Activated CD4-positive, alpha-beta T cell treated with anti-CD3 and anti-CD28 coated beads for 1 hour (primary cell): Measurements from ENCODE around the gene OR5K3.
"Not testable (repeated sequence)": the region's sequence is repeated elsewhere in the genome, so short reads cannot be mapped to it uniquely, and the experiment has no call there.

Experiments
- DNase-seq: peaks from one replicate; pipeline ENCODE4 v3.0.0-alpha.2; 2020

OR5K3 gene

GRCh38 chr3:98390366-98390765 is at the start of gene OR5K3:
Gene OR5K3, plus strand, starts transcription at chr3:98390666. Its CDS starts 0 bp downstream, at chr3:98390666.
- DNase-seq: no peak

DNA sequence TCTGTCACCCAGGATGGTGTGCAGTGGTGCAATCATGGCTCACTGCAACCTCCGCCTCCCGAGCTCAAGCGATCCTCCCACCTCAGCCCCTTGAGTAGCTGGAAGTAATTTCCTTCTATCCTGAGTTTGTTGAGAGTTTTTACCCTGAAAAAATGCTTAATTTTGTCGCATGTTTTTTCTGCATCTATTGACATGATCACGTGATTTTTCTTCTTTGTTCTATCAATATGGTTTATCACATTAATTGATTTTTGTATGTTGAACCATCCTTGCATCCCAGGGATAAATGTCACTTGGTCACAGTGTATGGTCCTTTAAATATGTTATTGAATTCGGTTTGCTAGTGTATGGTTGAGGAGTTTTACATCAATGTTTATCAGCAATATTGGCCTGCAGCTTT is 48.7 kb upstream of the OR5K3 start:
- no peak for DNase-seq

DNA sequence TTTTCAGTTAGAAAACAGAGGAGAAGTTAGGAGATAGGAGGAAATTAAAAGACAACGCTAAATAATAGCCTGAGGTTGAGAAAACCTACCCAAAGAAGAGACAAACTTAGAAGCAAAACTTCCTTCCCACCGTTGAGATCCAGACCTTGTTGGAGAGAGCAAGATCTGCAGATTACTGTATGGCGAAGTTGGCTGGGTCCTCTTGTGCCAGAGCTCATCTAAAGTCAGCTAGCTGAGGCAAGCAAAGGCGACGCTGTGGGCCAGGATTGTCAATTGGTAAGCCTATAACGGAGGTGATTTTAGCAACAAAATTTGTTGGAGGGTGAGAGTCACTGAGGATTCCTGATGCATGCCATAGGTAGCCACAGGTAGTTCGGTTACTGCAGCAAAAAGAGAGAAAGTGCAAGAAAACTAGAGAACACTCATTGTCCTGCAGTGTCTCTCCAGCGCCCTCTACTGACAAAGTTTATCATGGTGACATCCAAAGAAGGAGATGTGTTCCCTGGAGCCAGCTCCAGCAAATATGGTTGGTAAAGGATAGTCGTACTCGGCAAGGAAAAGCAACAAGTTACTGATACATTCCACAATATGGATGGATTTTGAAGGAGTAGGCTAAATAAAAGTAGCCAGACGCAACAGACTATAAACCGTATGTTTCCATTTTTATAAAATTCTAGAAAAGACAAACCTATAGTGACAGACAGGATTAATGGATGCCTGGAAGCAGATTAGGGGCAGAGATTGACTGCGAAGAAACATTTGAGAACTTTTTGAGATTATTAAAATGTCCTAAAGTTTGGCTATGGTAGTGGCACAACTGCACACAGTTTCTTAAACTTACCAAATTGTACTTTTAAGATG is 46.6 kb upstream of the OR5K3 start:
- DNase-seq: no peak

DNA sequence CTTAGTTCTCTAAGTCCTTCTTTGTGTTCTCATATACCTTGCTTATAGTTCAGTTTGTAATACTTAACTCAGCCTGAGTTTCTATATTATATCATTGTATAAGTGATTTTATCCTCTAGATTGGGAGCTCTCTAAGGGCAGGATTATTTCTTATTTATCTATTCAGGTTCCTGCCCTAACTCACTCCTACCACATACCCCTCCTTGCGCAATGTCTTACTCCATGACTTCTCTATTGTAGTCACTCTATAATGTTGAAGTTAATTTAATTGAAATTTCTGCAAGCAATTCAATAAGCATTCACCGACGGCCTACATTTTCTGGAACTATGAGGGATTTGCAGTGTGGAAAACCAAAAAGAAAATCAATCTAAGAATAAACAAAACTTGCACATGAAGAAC is 40.4 kb upstream of the OR5K3 start:
- no peak for DNase-seq

DNA sequence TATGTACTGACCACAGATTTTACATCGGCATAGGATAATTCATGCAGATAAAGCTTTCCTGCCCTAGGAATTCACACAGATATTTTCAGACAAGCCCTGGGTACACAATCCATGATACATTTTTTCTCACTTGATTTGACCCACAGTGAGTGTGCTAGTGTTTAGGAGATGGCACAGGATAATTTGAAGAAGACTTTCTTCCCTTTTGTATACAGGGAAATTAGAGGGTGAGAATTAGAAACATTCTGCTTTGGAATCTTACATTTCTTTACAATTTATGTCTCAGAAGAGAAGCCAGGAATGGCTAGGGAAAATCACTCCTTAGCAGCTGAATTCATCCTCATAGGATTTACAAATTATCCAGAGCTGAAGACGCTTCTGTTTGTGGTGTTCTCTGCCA is 36.9 kb upstream of the OR5K3 start, which contains the start of gene OR5K4:
Gene OR5K4 (plus strand): TSS at position 301 of the 400 bp plus-strand sequence. CDS start 0 bp downstream, at position 301.
- no peak for DNase-seq

GRCh38 chr3:98359250-98359649 is 31.2 kb upstream of the OR5K3 start:
- no peak for DNase-seq

DNA sequence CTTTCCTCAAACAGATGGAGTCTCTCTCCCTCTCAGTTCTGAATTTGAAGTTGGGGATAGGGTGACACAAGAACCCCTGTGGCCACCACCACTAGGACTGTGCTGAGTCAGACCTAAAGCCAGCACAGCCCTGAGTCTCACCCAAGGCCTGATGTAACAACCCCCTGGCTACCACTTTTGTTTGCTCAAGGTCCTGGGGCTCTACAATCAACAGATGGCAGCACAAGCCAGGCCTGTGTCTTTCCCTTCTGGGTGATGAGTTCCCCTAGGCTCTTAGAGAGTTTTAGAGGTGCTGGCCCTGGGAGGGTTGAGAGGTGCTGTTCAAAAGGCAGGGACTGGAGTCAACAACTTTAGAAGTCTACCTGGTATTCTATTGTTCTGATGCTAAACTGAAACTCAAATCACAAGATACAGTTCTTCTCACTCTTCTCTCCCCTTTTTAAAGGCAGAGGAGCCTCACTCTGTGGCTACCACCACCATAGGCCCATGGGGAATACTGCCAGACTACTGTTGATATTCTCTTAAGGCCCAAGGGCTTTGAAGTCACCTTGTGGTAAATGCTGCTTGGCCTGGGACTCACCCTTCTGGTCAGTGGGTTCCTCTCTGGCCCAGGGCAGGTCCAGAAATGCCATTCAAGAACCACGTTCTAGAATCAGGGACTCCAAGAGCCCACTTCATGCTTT is 30.3 kb upstream of the OR5K3 start:
- DNase-seq: no peak

DNA sequence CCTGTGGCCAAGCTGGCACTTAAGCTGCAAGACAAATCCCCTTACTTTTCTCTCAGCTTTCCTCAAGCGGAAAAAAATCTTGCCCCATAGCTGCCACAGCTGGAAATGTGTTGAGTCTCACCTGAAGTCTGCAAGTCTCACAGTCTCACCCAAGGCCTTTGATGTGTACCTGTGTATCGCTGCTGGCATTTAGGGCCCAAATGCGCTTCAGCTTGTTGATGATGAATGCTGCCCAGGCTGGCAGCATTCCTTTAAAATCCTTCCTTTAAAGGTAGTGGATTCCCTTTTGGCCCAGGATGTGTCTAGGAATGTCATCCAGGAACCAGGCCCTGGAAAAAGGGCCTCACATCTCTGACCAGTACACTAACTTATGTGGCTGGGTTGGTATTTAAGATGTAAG is 29.8 kb upstream of the OR5K3 start:
- DNase-seq: no peak

DNA sequence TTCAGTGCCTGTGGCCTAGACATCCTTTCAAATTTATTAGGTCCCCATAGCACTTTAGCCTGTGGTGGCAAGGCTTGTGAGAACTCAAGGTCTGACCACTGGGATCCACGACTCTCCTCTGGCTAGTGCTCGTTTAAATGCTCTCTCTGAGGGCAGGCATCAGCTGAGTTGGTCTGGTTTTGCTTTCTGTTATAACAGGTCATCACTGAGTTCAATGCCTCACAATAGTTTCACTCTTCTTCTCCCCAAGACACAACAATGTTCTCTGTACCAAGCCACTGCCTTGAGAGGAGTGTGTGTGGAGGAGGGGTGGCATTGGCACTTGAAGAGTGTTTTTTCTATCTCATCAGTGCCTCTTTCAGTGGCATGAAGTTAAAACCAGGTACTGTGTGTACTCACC is 29.2 kb upstream of the OR5K3 start:
- no peak for DNase-seq

DNA sequence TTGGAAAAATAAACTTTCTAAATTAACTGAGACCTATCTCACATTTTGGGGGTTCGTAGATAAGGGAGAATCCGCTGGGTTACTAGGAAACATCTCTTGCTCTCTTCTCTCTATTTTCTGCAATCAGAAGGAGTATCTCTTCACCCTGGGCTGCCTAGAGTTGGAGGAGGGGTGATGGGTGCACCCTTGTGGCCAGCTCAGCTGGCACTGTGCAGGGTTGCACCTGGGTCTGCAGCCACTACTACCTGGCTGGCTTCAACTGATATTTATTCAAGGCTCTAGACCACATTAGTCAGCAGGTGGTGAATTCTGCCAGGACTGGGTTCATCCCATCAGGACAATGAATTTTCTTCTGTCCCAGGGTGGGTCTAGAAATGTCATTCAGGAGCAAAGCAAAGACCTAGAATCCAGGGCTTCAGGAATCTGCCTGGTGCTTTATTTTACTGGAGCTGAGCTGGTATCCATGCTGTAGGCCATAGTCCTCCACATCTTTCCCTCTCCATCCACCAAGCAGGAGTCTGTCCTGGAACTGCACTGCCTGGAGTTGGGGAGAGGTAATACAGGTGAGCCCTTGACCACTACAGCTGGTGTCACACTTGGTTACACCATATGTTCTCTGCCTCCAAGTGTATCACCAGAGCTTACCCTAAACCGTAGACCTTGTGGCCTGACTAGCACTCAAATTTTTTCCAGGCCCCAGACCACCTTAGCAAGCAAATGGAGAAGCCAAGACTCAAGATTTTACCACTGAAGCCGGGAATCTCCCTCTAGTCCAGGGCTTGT is 22.8 kb upstream of the OR5K3 start:
- DNase-seq: no peak

GRCh38 chr3:98371186-98371585 is 19.3 kb upstream of the OR5K3 start:
- no peak for DNase-seq

- no peak for DNase-seq
Measured at GRCh38 chr3:98371853-98372252, 18.6 kb upstream of the OR5K3 start.

- no peak for DNase-seq
Measured at GRCh38 chr3:98372445-98372844, 18.0 kb upstream of the OR5K3 start.

GRCh38 chr3:98376631-98377030 is 13.8 kb upstream of the OR5K3 start:
- DNase-seq: no peak

DNA sequence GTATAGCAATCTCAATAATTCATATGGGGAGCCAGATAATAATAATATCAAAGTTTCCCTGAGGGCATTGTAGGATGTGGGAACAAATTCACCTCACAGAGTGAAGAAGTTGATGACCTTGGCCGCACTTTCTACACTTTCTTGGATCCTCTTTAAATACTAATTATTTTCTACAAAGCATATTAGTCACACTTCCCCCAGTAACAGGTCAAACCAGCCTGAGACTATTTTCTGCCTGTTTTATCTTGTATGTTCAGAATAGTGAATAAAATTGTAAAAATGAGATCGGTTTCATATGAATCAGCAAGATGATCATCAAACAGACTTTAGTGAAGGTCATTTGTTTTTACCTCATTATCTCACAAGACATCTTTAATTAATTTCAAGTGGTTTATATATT is 2.3 kb upstream of the OR5K3 start:
- no peak for DNase-seq

DNA sequence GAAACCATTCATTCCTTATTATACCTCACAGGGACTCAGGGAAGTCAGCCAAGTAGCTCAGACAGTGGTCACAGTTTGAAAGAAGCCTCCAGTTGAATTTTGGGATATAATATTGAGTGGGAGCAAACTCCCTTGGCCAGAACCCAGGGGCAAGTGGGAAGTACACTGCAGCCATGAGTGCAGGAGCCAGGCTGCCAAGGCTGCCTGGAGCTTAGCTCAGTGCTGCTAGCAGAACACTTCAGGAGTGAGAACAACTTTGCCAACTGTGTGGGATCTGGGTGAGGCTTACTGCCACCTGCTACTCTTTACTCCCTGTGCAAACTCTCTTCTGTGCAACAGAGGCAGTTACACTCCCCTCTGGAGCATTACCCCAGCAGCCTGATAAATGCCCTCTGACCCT is 4.6 kb downstream of the OR5K3 start:
- no peak for DNase-seq

DNA sequence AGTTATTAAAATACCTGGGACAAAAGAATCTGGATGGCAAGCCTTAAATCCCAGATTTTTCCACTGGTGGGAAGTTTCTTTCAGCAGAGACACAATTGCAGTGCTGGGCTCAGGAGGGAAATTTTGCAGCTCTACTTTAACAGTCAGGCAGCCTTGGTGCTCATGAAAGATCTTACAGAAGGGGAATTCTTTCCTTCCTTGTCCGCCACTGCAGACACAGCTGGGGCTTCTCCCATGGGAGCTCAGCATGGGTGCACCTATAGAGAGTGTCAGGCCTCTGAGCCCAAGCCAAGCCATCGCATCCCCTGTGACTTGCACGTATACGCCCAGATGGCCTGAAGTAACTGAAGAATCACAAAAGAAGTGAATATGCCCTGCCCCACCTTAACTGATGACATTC is 6.0 kb downstream of the OR5K3 start:
- DNase-seq: not testable (repeated sequence)

- DNase-seq: no peak
Measured at GRCh38 chr3:98398513-98398912, 8.0 kb downstream of the OR5K3 start.

DNA sequence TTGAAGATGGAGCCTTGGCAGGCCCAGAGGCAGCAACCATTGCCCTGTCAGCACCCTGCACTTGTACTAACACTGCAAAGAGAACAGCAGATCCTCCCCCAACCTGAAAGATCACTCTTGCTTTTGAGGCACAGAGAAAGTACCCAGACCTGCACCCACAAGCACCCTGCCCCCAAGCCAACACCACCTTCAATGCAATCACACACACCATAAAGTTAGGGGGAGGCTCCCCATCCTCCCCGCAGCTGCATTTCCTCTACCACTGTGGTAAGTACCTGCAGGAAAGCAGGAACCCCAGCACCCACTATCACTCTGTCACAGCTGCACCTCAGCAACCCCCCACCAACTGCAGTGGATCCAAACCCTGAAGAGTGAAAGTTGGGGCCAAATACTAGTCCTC is 12.0 kb downstream of the OR5K3 start:
- no peak for DNase-seq

DNA sequence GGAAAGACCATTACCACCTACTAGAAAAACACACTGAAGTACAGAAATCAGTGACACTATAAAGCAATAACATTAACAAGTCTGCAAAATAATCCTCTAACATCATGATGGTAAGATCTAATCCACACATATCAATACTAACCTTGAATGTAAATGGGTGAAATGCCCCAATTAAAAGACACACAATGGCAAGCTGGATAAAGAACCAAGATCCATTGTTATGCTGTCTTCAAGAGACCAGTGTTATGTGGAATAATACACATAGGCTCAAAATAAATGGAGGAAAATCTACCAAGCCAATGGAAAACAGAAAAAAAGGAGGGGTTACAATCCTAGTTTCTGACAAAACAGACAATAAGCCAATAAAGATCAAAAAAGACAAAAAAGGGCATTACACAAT is 13.5 kb downstream of the OR5K3 start:
- DNase-seq: no peak

GRCh38 chr3:98406034-98406433 is 15.6 kb downstream of the OR5K3 start:
- DNase-seq: no peak

DNA sequence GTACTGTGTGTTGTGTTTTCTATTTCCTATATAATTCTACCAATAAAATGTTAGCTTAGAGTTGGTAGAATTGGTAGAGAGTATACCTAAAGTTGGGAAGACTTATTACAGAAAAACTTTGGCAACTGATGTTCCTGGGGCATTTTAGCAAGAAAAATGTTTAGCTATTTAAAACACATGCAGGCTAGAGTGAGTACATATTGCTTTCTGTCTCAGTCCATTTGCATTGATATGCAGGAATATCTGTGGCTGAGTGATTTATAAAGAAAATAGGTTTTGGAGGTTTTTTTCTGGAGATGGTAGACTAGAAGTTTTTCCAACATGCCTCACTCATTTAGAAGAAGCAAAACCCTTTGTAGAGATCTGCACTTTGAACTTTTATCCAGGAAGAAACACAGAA is 42.1 kb downstream of the OR5K3 start:
- DNase-seq: no peak

- DNase-seq: no peak
Measured at GRCh38 chr3:98433764-98434163, 43.3 kb downstream of the OR5K3 start.

DNA sequence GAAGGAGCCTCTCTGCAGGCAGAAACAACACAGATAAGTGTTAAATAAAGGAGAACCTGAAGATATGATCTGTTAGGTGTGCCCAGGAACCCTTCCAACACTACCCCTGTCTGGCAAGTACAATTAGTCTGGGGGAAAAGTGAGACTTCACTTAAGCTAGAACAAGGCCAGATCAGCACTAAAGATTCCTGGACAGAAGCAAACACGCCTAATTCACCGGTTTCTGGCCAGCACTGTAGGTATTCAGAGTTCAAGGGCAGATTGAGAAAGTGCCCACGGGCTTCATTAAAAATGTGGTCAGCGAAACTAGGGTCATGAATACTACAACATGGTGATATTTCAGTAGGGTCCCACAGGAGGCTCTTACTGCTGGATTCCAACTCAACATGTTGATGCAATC is 43.9 kb downstream of the OR5K3 start:
- DNase-seq: no peak
